Measurements from ENCODE around the gene SH3D19.

Gene SH3D19

DNA sequence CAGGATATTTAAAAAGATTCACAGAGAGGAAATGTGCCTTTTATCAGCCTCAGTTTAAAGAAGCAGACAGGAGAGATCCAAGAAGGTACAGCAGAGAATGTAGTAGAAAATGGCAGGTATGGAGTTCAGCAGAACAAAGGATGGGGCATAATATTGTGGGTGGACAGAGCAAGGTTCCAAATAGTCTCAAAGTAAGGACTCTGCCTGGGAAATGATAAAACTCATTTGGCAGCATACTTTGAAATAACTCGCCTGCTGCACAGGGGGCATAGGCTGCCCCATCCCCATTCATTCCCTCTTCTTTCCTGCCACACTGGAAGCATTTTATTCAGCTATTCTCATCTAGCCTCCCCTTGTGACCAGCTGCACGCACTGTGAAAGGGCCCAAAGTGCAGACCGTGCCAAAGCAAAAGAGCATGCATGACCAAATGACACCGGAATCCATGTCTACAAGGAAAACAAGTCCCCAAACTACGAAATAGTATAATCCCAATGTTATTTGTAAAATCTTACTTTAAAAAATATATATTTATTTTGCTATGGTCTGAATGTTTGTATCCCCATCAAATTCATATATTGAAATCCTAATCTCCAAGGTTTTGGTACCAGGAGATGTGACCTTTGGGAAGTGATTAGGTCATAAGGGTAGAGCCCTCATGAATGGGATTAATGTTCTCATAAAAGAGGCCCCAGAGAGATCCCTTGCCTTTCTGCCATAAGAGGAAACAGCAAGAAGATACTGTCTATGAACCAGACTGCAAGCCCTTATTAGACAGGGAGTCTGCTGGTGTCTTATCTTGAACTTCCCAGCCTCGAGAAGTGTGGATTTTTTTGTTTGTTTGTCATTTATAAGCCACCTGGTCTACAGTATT lies 125.8 kb downstream of the SH3D19 start:
- in situ Hi-C loops (cut with HindIII; ENCODE audit: low sequenced_read_pairs), result no loop called here

GRCh38 chr4:151198748-151199147 lies 126.7 kb downstream of the SH3D19 start:
- in situ Hi-C loops (cut with HindIII; ENCODE audit: low sequenced_read_pairs), result no loop called here

DNA sequence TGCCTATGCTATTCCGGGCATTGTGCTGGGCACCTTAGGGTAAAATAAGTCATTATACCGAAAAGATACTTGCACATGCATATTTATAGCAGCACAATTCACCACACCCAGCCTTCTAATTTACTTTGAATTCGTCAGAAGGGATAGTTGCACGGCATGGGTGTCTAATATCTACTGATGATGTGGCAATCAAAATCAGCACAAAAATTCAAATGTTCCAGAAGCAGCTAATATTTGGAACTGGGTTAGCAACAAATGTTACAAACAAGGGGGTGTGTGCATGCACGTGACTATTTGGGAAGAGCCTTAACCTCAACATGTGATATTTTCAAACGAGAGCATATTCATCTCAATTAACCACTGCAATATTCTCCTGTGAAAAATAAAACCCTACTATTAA lies 128.2 kb downstream of the SH3D19 start:
- in situ Hi-C loops (cut with HindIII; ENCODE audit: low sequenced_read_pairs), result no loop called here

GRCh38 chr4:151195801-151196200 lies 129.6 kb downstream of the SH3D19 start:
- in situ Hi-C loops (cut with HindIII; ENCODE audit: low sequenced_read_pairs), result no loop called here

- in situ Hi-C loops (cut with HindIII; ENCODE audit: low sequenced_read_pairs), result no loop called here
These were observed 132.0 kb downstream of the SH3D19 start for GRCh38 chr4:151193414-151193813.

DNA sequence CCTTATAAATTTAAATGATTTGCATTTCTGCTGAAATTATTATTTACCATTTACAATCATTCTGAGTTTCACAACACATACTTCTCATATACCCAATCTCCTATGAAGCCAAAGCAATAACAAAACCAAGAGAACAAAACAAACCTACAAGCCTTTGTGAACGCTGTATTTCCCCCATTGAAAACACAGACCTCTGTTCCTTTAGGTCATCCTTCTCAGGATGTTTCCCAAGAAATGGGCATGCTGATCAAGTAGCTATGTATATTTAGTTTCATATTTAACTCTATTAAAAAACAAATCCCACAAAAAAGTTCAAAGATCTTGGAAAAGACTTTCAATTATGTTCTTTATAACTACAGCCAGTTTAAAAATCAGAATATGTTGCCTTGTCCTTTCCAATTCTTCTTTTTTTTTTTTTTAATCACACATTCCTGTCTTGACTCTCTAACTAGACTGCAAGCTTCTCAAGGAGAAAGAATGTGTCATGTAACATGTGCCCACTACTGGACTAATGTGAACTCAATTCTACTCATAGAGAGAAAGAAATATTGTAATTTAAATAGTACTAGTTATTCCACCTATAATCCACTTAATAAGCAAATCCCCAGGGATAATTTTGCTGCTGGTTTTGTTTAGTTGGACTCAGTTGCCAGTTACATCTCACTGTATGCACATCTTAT lies 132.7 kb downstream of the SH3D19 start:
- in situ Hi-C loops (cut with HindIII; ENCODE audit: low sequenced_read_pairs), result no loop called here

DNA sequence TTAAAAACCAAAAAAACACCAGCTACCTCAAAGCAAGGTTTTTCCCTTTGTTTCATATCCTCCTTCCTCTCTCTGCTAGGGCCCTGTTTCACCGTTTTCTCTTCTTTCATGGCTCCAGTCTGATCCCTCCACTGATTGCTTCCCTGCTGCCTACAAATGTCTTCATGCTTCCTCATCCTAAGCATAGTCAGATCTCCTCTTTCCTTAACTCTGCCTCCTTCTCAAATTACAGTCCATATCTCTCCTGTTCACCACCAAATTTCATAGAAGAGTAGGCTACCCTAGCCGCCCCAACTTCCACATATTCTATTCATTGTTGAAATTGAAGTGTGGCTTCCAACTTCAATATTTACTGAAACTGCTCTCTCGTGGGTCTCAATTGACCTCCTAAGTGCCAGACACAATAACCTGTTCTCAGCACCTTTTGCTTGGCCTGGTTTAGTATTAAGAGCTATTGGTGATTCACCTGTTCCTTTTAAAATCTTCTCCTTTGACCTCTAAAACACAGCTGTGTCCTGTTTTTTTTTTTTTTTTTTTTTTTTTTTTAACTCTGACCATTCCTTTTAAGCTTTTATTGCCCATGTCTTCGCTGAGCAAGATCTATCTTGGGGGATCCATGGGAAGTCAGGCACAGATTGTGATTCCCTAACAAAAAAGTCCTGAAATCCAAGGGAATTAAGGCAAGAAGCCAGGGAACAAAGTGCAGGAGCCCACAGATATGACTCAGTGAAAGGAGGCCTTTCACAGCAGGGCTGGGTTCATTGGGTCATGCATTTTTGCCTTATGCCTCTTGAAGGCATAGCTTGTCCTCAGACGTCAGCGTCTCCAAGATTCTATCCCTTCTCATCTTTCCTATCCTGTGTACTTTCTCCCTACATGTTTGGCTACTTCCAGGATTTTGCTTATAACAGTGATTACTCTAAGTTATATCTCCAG lies 140.6 kb downstream of the SH3D19 start:
- in situ Hi-C loops (cut with HindIII; ENCODE audit: low sequenced_read_pairs), result no loop called here

- in situ Hi-C loops (cut with HindIII; ENCODE audit: low sequenced_read_pairs), result no loop called here
These were observed 142.9 kb downstream of the SH3D19 start for GRCh38 chr4:151182455-151182996.

DNA sequence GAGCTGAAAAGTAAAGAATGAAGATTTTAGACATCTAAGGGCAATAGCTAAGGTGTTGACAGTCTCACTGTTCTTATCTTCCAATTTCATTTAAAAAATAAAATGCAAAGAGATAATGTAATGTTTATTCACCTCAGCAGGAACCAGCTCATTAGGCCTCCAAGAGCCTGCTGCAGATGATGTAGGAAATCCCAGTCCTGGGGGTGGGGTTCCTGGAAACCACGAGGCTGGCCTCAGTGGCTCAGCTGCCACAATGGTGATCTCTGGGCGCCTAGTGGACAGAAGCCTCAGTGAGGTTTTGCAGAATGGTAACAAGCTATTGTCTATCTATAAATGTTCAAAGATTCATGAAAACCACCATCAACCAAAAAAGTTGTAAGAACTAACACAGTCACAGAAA lies 148.7 kb downstream of the SH3D19 start:
- in situ Hi-C loops (cut with HindIII; ENCODE audit: low sequenced_read_pairs), result no loop called here

- in situ Hi-C loops (cut with HindIII; ENCODE audit: low sequenced_read_pairs), result no loop called here
These were observed 149.4 kb downstream of the SH3D19 start for GRCh38 chr4:151175754-151176631.

GRCh38 chr4:151175233-151175632 lies 150.2 kb downstream of the SH3D19 start:
- in situ Hi-C loops (cut with HindIII; ENCODE audit: low sequenced_read_pairs), result no loop called here

GRCh38 chr4:151174784-151175183 lies 150.6 kb downstream of the SH3D19 start:
- in situ Hi-C loops (cut with HindIII; ENCODE audit: low sequenced_read_pairs), result no loop called here

GRCh38 chr4:151173871-151174270 lies 151.5 kb downstream of the SH3D19 start:
- in situ Hi-C loops (cut with HindIII; ENCODE audit: low sequenced_read_pairs), result no loop called here

DNA sequence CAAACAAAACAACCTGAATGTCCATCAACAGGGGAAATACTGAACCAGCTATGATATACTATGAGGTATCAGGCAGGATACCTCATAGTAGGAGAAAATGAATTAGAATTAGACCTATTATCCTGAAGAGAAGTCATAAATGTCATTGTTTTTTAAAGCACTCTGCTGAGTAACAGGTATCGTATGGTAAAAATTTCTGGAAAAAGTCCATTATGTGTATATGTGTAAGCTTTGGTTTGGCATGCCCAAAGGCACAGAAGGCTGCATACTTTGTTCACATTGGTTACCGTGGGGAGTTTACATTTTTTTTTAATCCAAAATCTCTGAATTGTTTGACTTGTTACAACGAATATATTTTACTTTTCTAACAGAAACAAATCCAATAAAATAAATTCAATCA lies 155.5 kb downstream of the SH3D19 start:
- in situ Hi-C loops (cut with HindIII; ENCODE audit: low sequenced_read_pairs), result no loop called here

DNA sequence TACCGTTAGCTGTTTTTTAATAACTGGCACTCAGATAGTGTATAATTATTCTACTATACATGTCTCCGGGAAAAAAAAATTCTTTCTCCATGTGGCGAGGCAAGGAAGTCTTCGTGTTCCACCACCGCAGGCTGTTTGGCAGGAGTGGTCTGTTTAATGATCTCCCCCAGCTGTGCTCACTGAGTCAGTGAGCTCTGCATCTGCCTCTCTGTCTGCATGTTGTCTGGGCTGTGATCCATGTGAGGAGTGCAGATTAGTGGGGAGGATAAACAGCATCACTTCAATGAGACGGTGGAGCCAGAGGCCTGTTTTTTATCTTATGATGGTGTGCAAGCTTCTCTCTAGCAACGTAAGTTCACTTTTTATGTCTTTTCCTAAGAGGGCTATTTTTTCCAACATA lies 156.2 kb downstream of the SH3D19 start:
- in situ Hi-C loops (cut with HindIII; ENCODE audit: low sequenced_read_pairs), result no loop called here

DNA sequence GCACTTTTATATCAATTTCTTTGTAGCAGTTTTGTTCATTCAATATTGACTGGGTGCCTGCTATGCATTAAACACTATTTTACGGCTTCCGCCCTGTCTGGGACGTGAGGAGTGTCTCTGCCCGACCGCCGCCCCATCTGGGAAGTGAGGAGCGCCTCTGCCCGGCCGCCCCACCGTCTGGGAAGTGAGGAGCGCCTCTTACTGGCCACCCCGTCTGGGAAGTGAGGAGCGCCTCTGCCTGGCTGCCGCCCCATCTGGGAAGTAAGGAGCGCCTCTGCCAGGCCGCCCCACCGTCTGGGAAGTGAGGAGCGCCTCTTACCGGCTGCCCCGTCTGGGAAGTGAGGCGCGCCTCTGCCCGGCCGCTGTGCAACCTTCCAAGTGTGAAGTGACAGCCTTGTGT lies 157.8 kb downstream of the SH3D19 start:
- in situ Hi-C loops (cut with HindIII; ENCODE audit: low sequenced_read_pairs), result no loop called here

GRCh38 chr4:151166636-151167035 lies 158.8 kb downstream of the SH3D19 start:
- in situ Hi-C loops (cut with HindIII; ENCODE audit: low sequenced_read_pairs), result no loop called here

GRCh38 chr4:151165205-151166000 lies 160.0 kb downstream of the SH3D19 start:
- in situ Hi-C loops (cut with HindIII; ENCODE audit: low sequenced_read_pairs), result no loop called here

- in situ Hi-C loops (cut with HindIII; ENCODE audit: low sequenced_read_pairs), result no loop called here
These were observed 161.6 kb downstream of the SH3D19 start for GRCh38 chr4:151163855-151164254.
